Measurements from ENCODE around the gene LHX2.

LHX2 gene

DNA sequence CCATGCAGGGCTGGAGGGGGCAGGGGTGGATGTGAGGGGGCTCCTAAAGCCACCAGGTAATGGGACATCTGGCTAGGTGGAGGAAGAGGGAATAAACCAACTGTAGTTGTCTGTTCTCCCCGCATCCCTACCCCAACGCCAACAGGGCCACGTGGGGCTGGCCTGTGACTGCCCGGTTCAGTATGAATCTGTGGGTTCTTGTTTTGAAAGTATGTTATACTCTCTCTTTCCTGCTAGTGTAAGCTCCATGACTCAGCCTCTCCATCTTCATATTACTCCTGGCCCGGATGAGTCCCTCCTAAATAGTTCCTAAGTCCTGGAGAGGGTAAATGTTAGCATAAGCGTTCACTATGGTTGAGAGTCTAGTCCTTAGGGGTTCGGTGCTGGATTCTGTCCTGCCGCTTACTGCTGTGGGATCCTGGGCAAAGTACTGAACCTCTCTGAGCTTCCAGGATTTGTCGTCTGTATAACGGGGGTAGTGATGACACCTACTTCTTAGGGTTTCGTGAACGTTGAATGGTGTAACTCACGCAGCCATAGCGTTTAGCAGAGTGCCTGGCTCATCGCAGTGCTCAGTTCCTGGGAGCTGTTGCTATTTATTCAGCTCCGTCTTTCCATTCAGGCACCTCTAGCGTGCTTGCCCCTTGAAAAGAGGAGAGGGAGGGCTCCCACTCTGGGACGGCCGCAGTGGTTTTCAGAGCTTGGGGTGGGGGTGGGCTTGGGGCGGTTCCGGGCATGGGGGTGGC is 28.8 kb downstream of the LHX2 start:
- Histone ChIP-seq H3K9me3 (no peaks in the 10 kb centered on the region), H3K4me3 (peak overlapping the region; percentile 32 to 50), H3K27me3 (peaks cover 0 to 79% of the 10 kb centered on the region in 2 donors), H3K4me1 (peaks cover 0 to 34% (median 23%) of the 10 kb centered on the region in 4 donors), H3K36me3 (no peaks in the 10 kb centered on the region), H3K27ac (no peak overlapping the region)
- DNase-seq, result no peak
- no peak for TF ChIP-seq CTCF (IDR thresholded peaks at IDR 0.05)
- intact Hi-C loops (cut with DNase I; ENCODE audit: low total_unique reads), result loop anchor here (5.0 kb wide), 2 partner anchors 318 to 498 kb away; no protein-coding TSS in a partner anchor

GRCh38 chr9:124040935-124041816 is 29.6 kb downstream of the LHX2 start:
- Histone ChIP-seq H3K9me3 (no peaks in the 10 kb centered on the region), H3K27ac (no peak overlapping the region), H3K4me3 (peak overlapping the region; percentile 32 to 50), H3K4me1 (peaks cover 0 to 40% (median 28%) of the 10 kb centered on the region in 4 donors), H3K36me3 (no peaks in the 10 kb centered on the region), H3K27me3 (peaks cover 0 to 76% of the 10 kb centered on the region in 2 donors)
- DNase-seq, result no peak
- intact Hi-C loops (cut with DNase I; ENCODE audit: low total_unique reads), result loop anchor here (5.0 kb wide), 2 partner anchors 319 to 499 kb away; no protein-coding TSS in a partner anchor
- peak; percentile 91 to 94 for TF ChIP-seq CTCF (IDR thresholded peaks at IDR 0.05)

DNA sequence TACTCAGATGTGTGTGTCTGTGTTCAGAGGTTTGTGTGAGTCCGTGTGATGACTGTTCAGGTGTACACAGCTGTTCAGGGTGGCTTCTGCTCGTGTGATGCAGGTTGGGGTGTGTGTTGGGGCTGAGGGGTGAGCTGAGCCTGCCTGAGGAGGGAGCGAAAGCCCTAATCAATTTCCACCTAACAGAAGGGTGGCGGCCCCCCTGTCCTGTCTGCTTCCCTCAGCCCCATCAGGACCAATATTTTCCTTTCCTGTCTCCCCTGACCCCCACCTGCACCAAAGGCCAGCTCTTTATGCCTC is 30.2 kb downstream of the LHX2 start:
- no peak for DNase-seq
- no peak for TF ChIP-seq CTCF (IDR thresholded peaks at IDR 0.05)
- Histone ChIP-seq H3K9me3 (no peaks in the 10 kb centered on the region), H3K4me3 (no peak overlapping the region), H3K4me1 (peaks cover 0 to 40% (median 28%) of the 10 kb centered on the region in 4 donors), H3K36me3 (no peaks in the 10 kb centered on the region), H3K27me3 (peaks cover 0 to 70% of the 10 kb centered on the region in 2 donors), H3K27ac (no peak overlapping the region)
- intact Hi-C loops (cut with DNase I; ENCODE audit: low total_unique reads), result loop anchor here (5.0 kb wide), 2 partner anchors 319 to 499 kb away; no protein-coding TSS in a partner anchor

DNA sequence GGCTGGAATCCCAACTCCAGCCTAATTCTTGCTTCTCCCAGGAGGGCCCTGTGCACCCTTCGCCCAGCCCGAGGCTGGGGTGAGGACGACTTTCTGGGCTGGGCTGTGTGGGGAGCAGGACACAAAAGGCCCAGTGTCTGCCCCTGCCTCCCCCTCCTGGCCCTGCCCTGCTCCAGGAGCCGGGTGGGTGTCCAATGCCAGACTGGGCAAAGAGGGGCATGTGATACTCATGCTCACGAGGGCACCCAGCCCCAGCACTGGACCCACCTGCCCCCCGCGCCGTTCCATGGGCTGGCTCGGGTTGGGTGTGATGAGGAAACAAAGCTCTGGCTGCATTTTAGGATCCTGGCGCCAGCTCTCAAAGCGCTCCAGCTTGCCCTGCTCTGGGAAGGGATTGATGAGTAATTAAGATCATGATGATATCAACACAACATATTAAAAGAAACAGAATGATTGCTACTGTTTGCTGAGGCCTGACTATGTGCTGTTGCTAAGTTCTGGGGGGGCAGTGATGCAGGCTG is 30.7 kb downstream of the LHX2 start:
- intact Hi-C loops (cut with DNase I; ENCODE audit: low total_unique reads), result loop anchor here (5.0 kb wide), 2 partner anchors 320 to 500 kb away; no protein-coding TSS in a partner anchor
- no peaks in the 10 kb centered on the region for H3K9me3 ChIP-seq
- H3K27ac ChIP-seq, result no peak overlapping the region
- TF ChIP-seq CTCF (IDR thresholded peaks at IDR 0.05), result no peak
- no peak overlapping the region for H3K4me3 ChIP-seq
- no peak for DNase-seq
- H3K36me3 ChIP-seq, result no peaks in the 10 kb centered on the region
- peaks cover 0 to 65% of the 10 kb centered on the region in 2 donors for H3K27me3 ChIP-seq
- H3K4me1 ChIP-seq, result peaks cover 0 to 40% (median 28%) of the 10 kb centered on the region in 4 donors

DNA sequence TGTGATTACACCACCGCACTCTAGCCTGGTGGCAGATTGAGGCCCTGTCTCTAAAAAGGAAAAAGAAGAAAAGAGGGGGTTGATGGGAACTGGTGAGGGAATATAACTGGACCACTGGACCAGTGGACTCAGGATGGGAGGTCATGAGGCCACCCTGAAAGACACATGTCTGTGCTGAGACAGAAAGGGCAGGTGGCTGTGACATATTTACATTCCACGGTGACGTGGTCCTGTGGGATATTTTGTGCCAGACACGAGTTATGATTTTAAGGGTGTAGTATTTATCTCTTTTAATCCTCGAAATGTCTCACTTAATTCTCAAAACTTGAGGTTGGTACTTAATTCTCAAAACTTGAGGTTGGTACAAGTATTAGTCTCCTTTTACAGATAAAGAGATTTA is 32.9 kb downstream of the LHX2 start:
- H3K27me3 ChIP-seq, result peaks cover 0 to 49% of the 10 kb centered on the region in 2 donors
- H3K36me3 ChIP-seq, result no peaks in the 10 kb centered on the region
- H3K4me1 ChIP-seq, result peaks cover 0 to 40% (median 28%) of the 10 kb centered on the region in 4 donors
- H3K9me3 ChIP-seq, result no peaks in the 10 kb centered on the region
- intact Hi-C loops (cut with DNase I; ENCODE audit: low total_unique reads), result loop anchor here (5.0 kb wide), 2 partner anchors 322 to 502 kb away; no protein-coding TSS in a partner anchor
- DNase-seq, result no peak
- no peak overlapping the region for H3K4me3 ChIP-seq
- H3K27ac ChIP-seq, result no peak overlapping the region
- TF ChIP-seq CTCF (IDR thresholded peaks at IDR 0.05), result no peak
